Tibial nerve (tissue), 4 donors: ENCODE results near the gene HTRA1.

ENCODE experiments used
- EP300 ChIP-seq, 2 donors: sonication (generic); formaldehyde crosslinking; IDR thresholded peaks; one replicate each; pipeline ENCODE4 v1.6.1; 2017; ENCODE audit warnings: antibody characterized with exemption in 2 of 2, mild to moderate bottlenecking in 1 of 2
- POLR2A ChIP-seq, 2 donors: fragments of 450-650 bp; IDR thresholded peaks; one replicate each; pipeline ENCODE4 v1.6.1; 2017; ENCODE audit warnings: antibody characterized with exemption in 2 of 2, mild to moderate bottlenecking in 2 of 2, moderate library complexity in 2 of 2
- TF ChIP-seq, protein P1 (sequence below), 5 experiments: fragments of 200-600 bp in 3 of 5; fragments of 450-650 bp in 2 of 5; sonication (generic) in 3 of 5; IDR thresholded peaks; one replicate each; pipeline ENCODE4 v1.5.1; 2016 to 2019; ENCODE audit warnings: antibody characterized with exemption in 5 of 5, mild to moderate bottlenecking in 3 of 5, moderate library complexity in 2 of 5

DNA sequence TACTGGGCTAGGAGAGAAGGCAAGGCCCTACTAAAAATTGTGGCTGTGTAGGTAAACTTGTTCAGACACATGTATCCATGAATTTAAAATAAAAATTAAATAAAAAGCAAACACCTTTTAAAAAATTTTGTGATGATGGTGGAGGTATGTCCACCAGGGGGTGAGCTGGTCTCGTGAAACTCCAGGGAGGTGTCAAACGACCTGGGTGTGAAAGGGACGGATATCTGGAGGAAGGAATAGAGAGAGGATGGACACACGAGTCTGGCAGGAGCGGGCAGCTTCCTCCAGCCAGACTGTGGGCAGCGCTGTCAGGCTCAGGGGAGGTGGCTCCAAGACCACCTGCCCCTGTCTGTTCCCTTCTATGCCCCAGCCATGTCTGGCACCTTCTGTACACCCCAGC is 64.4 kb downstream of the HTRA1 start:
- no peak for TF ChIP-seq POLR2A (IDR thresholded peaks at IDR 0.05)
- TF ChIP-seq, protein P1, sequence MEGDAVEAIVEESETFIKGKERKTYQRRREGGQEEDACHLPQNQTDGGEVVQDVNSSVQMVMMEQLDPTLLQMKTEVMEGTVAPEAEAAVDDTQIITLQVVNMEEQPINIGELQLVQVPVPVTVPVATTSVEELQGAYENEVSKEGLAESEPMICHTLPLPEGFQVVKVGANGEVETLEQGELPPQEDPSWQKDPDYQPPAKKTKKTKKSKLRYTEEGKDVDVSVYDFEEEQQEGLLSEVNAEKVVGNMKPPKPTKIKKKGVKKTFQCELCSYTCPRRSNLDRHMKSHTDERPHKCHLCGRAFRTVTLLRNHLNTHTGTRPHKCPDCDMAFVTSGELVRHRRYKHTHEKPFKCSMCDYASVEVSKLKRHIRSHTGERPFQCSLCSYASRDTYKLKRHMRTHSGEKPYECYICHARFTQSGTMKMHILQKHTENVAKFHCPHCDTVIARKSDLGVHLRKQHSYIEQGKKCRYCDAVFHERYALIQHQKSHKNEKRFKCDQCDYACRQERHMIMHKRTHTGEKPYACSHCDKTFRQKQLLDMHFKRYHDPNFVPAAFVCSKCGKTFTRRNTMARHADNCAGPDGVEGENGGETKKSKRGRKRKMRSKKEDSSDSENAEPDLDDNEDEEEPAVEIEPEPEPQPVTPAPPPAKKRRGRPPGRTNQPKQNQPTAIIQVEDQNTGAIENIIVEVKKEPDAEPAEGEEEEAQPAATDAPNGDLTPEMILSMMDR (IDR thresholded peaks at IDR 0.05): peak in 3 of 5 experiments; percentile 6 to 13 (median 7)
- TF ChIP-seq EP300 (IDR thresholded peaks at IDR 0.05): no peak
